VCaP (cell line): ENCODE measurements around the gene HK2.

Source experiments
- H3K27ac ChIP-seq: fragments of 450-650 bp; 2 replicates; pipeline ENCODE4 v1.5.1; 2017
- TF ChIP-seq, protein P1 (sequence below): fragments of 450-650 bp; conservative IDR thresholded peaks from 2 replicates; pipeline ENCODE4 v1.5.1; 2017; ENCODE audit warnings: mild to moderate bottlenecking, moderate library complexity

HK2 gene

DNA sequence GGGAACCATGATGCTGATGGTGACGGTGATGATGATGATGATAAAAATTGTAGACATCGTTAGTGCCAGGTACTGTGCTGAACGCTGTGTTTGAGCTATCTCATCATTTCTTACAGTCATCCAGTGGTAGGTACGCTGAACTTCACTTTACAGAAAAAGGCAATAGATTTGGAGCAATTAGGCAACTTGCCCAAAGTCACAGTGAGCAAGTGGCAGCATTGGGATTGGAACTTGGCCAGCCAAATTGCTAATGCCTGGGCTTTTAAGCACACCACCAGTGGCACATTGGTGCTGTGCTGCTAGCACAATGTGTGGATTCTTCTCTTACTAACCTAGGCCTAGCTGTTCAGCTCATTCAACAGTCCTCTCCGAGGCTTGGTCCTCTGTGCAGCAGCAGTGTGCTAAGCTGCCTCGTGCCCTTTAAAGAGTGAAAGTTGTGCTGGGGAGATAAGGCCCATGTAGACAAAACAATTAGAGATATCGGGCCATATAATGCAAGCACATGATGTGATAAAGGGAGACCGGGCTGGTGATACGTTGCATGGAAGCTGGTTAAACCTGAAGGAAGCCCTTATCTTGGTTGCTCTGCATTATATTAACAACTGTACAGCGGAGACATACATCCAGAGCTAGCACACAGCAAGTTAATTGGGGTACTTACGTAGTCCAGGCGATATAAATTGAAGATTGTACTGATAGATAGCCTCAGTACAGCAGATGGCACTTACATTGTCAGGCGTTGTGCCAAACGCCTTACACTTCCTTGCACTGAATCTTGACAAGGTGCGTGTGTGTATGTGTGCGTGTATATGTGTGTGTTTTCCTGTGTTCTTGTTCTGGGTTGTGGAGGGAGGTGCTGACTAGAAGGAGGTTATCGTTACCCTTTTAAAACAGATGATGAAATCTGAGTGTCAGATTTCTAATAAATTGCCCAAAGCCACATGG is 28.4 kb downstream of the HK2 start:
- H3K27ac ChIP-seq, result no peak overlapping the region
- TF ChIP-seq, protein P1, sequence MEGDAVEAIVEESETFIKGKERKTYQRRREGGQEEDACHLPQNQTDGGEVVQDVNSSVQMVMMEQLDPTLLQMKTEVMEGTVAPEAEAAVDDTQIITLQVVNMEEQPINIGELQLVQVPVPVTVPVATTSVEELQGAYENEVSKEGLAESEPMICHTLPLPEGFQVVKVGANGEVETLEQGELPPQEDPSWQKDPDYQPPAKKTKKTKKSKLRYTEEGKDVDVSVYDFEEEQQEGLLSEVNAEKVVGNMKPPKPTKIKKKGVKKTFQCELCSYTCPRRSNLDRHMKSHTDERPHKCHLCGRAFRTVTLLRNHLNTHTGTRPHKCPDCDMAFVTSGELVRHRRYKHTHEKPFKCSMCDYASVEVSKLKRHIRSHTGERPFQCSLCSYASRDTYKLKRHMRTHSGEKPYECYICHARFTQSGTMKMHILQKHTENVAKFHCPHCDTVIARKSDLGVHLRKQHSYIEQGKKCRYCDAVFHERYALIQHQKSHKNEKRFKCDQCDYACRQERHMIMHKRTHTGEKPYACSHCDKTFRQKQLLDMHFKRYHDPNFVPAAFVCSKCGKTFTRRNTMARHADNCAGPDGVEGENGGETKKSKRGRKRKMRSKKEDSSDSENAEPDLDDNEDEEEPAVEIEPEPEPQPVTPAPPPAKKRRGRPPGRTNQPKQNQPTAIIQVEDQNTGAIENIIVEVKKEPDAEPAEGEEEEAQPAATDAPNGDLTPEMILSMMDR, result no peak

DNA sequence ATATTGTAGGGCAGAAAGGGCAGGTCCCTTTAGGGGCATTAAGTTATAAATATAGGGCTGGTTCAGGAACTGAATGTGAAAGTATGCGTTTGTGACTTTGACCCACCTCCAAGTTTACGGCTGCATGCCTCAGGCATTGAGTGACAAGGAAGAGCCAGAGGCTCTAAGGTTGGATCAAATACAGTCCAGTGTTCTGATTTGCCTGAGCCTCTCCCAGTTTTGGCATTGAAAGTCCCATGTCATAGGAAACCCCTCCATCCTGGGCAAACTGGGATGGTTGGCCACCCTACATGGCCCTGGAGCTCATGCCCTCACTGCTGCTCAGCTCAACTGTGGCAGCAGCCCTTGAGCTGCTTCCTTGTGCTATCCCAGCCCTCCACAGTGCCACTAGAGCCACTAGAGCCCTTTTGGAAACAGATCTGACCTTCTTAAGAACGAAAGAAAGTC is 29.9 kb downstream of the HK2 start:
- H3K27ac ChIP-seq, result no peak overlapping the region
- TF ChIP-seq, protein P1, result no peak

DNA sequence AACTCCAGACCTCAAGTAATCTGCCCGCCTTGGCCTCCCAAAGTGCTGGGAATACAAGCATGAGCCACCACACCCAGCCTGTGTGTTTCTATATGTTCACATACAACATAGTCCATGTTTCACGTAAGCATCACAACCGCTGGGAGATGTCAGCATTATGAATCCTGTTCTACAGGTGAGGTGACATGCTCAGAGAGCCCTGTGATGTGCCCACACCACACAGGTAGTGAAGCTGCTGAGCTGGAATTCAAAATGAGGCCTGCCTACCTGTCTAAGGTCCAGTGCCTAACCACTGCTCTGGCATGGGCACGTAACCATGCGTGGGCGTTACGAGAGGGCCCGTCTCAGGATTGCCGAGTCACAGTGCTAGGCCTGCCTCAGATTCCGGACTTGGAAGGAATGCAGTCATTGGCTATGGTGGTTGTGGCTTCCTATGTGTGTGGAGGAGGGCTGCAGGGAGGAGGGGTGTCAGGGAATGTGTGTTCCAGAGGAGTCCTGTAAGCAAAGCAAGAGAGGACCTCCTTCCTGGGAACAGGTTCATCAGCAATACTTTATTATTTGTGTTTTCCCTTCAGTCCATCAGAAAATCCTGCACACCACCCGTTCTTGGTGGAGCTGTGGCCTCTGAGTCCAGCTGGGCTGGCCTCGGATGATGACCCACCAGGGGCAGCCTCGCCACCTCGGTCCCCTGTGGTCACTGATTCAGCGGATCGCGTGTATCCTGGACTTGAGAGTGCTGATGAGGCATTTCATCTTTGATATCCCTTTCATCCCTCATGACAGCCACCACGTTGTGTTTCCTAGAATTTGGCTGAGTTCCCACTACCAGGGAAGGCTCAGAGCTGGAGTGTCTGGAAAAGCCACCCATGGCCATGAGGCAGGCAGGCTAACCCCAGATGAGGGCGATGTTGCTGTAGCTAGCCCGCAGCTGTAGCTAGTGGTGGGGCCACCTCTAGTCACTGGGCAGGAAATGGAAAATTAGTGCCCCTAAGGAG is 31.1 kb downstream of the HK2 start:
- TF ChIP-seq, protein P1, result no peak
- no peak overlapping the region for H3K27ac ChIP-seq

DNA sequence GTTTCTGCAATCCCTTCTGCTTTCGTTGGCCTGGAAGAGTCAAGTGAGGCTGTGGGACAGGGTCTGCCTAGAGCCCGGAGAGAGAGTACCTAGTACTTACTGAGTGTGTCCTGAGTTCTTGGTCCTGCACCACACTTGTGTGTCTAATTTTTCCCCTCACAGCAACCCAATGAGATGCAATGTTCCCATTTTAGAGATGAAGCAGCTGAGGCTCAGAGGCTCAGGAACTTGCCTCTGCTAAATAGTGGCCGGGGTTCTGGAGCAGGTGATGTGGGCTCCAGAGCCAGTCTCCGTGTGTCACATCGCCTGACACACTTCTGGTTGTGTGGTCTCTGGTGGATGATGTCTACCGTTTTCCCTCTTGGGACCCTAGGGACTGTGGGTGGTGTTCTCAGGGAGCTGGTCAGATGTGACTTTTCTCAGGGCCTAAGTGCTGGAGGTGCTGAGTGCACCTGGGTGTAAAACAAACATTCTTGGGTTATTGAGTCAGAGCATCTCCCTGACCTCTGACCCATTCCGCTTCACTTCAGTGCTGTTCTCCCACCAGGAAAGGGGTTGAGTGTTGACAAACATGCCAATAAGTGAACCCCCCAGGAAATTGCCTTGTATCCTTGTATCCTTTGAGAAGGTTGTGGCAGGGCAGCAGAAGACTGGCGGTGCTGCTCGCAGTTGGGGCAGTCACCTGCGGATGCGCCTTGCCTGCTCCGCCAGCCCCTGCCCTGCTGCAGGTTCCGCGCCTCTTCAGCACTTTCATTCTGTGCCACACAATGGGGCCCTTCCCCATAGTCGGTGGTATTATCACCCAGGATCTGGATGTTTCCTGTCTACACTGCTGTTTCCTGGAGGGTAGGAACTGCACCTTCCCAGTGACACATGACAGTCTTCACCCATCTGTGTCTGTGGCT is 32.1 kb downstream of the HK2 start:
- H3K27ac ChIP-seq, result no peak overlapping the region
- TF ChIP-seq, protein P1, result no peak

DNA sequence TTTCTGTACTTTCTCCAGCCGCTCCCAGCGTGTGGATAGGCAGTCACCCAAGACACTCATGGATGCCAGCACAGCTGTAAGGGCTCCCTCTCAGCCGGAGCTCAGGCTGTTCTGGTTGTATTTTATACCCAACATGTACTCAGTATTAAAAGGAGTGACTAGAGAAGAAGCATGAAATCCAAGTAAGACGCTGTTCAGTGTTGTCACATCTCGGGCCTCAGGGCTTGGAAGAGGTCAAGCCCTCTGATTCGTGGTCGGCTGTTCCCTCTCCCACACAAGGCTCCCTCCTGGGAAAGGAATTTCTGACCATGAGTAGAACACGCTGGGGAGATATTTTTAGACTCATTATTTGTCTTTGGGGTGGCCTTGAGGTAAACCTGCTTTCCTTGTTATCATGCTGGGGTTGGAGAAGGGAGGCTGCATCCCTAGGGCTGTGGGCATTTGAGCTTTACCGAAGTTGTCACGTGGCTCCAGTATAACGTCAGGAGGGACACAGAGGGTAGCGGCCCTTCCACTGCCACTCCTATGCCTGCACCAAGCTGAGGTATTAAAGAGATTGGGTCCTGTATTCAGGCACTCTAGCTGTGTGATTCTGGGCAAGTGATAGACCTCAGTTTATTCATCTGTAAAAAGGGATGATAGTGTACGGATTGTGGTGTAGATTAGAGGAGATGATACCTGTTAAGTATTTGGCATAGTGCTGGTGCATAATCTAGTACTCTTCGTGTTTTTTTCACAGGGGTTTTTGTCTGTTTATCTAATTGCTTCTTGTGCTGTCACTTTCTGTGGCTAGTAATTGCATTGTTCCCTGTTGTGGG is 34.1 kb downstream of the HK2 start:
- TF ChIP-seq, protein P1, result no peak
- H3K27ac ChIP-seq, result no peak overlapping the region

DNA sequence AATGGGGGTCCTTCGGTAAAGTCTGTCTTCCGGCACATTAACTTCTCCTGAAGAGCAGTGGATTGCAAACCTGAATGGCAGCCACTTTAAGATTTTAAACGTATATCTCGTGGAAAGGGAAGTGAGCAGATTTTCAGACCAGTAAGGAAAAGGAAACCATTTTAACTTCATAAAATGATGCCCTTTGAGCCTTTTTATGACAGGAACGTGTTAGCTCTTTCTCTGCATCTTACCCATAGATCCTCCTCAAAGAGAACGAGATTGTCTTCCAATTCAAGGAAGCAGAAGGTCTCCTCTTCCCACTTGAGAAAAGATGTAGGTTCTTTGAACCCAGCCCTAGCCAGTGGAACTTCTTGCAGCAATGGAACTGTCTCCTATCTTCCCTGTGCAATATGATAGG is 35.6 kb downstream of the HK2 start:
- TF ChIP-seq, protein P1, result no peak
- no peak overlapping the region for H3K27ac ChIP-seq
